CD4-positive, alpha-beta T cell treated with Interleukin-12 subunit alpha and Interleukin-12 subunit beta, for 1 hour (primary cell): ENCODE data around the gene TNFSF4.

Experiments used
- DNase-seq: peaks from one replicate; pipeline ENCODE4 v3.0.0-alpha.2; 2020

Gene TNFSF4

GRCh38 chr1:173210283-173210682, 3.2 kb upstream of the TNFSF4 start:
- DNase-seq = no peak

- DNase-seq = no peak
Observed at GRCh38 chr1:173208868-173209267, 1.7 kb upstream of the TNFSF4 start.

- DNase-seq = no peak
Observed at GRCh38 chr1:173208146-173208545, 1.0 kb upstream of the TNFSF4 start.

GRCh38 chr1:173205146-173206051, 1.7 kb downstream of the TNFSF4 start:
- DNase-seq = peak; percentile 36

- no peak for DNase-seq
Observed at GRCh38 chr1:173204693-173205092, 2.4 kb downstream of the TNFSF4 start.

DNA sequence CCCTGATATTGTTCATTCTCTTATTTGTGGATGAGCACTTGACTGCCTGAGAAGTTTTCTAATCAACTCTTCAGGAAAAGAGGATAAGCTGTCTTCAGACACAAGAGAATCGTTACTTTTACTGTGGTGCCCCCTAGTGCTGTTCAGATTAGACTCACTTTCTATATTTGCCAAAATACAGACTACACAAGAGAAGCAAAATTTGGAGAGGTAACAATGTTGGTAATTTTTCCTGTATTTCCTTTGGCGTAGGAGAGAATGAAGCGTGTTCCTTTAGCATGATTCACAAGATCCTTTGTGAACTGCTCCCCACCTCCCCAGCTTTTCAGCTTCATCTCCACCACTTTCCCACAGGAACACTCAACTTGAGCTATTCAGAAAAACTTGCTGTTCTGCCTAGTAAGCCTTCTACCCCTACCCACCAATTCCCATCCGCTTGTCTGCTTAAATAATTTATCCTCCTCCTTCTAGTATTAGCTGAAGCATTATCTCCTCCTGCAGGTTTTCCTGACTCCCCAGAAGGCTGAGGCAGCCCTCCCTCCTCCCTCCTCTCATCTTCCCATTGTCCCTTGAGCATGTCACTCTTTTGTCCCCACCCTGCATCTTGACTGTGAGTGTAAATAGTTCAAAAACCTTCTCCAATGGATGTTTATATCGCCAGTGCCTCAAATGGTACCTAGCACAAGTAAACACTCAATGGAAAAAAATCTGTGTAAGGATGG, 4.5 kb downstream of the TNFSF4 start:
- peak; percentile 38 for DNase-seq

GRCh38 chr1:173201969-173202368, 5.2 kb downstream of the TNFSF4 start:
- DNase-seq = no peak

GRCh38 chr1:173195596-173196088, 11.5 kb downstream of the TNFSF4 start:
- DNase-seq = no peak

- no peak for DNase-seq
Observed at GRCh38 chr1:173193639-173194038, 13.5 kb downstream of the TNFSF4 start.

DNA sequence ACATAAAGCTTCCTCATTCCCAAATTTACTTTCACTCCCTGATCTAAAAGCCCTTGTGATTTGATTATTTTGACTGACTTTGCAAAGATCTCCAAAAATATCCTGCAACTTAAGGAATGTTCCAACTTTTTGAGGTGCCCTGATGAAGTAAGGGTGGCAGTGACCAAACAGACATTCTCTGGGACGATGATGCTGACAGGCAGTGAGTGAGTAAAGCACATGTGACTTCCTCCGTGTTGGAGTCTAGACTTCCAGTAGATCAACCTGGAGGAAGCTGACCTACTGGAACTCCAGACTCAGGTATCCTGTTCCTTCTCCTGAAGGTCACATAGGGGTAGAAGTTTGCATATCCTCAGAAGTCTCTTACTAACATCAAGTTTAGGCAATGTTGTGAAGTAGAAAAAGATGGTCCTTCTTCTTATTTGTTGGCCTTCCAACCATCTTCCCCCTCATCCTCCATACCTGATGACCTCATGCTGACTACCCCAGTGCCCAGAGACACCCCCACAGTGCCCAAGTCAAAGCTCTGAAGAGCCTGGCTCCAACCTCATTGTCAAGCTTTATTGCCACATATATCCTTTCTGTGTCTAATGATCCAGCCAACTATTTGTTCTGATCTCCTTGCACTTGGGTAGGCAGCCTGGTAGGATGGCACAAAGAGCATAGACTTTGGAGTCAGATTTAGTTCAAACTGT, 16.0 kb downstream of the TNFSF4 start:
- no peak for DNase-seq

- no peak for DNase-seq
Observed at GRCh38 chr1:173190101-173190936, 16.8 kb downstream of the TNFSF4 start.

DNA sequence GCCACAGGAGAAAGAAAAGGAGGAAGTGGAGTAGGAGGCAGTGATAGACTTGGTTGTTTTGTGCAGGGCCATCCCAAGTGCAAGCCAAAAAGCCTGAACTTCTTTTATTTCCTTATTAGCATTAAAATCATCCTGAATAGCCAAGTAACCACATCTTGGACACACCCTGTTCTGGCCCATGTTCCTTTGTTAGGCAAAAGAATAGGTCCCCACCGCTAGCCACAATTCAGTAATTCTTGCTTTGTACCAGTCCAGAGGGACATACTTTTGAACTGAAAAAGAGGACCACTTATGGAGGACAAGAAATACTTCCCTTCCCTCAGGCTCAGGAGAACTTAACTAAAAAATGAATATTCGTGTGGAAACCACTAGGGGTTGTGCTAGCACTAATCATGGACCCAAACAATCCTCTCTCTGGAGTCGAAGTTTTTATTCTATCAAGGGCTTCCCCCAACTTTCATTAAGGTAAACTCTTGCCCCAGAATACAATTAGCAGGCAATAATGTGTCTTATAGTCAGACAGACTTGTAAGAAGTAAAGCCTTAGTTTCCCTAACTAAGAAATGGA, 19.4 kb downstream of the TNFSF4 start:
- no peak for DNase-seq

DNA sequence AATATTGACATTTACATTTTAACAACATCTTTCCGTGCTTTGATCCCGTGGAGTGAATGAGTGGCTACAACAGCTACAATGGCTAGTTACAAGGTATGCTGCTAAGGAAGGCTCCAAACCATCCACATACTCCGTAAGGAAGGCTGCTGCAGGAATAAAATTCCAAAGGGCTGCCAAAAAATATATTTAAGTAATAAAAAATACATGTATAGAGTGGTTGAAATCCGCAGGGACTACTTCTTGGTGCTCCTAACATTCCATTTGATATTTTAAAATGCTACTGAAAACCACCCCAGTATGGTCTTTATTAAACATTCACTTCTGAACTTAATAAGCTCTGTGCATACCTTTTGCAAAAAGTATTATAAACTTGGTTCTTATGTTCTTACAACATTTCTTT, 25.3 kb downstream of the TNFSF4 start:
- no peak for DNase-seq

DNA sequence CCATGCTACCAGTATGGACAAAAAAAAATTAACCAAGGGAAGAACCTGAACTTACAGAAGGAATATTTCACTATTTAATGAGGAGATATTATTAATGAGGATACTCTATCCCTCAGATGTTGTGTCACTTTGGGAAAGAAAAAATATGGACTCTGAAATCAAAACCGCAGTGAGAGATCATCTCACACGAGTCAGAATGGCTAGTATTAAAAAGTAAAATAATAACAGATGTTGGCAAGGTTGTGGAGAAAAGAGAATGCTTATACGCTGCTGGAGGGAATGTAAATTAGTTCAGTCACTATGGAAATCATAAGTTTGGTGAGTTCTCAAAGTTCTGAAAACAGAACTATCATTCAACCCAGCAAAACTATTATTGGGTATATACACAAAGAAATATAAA, 30.9 kb downstream of the TNFSF4 start:
- no peak for DNase-seq

DNA sequence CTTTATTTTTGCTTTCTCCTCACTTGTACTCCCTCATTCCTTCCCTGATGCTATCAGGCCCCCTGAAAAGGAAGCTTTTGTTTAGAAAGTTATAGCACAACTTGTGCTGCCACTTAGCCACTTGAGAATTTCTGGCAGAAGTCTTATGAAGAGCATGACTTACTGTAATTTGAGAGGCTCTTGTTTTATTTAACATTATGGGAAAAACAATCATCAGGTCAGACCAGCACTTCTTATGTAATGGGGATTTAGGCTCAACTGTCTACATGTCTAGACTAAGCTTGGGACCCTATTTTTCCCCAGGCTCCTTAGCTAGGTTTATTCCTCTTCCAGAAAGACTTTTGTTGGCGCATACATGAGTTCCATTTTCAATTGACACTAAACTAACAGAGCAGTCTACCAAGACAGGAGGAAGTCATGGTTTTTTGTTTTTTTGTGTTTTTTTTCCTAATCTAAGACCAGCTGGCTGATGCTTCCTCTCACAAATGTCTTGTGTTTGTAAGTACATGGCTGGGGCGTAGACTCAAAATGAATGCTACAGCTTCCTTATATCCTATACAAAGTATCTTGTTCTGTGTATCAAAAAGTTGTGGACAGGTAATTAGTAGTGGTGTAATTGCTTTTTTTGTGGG, 31.5 kb downstream of the TNFSF4 start:
- DNase-seq = no peak

GRCh38 chr1:173173388-173173787, 33.7 kb downstream of the TNFSF4 start:
- no peak for DNase-seq

- no peak for DNase-seq
Observed at GRCh38 chr1:173171152-173171551, 36.0 kb downstream of the TNFSF4 start.

DNA sequence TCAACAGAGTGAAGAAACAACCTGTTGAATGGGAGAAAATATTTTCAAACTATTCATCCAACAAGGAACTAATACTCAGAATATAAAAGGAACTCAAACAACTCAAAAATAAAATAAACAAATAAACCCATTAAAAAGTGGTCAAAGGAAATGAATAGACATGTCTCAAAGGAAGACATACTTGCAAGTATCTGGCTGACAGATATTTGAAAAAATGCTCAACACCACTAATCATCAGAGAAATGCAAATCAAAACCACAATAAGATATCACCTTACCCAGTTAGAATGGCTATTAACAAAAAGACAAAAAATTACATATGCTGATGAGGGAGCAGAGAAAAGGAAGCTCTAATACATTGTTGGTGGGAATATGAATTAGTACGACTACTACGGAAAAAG, 38.2 kb downstream of the TNFSF4 start:
- no peak for DNase-seq

GRCh38 chr1:173164686-173165085, 42.4 kb downstream of the TNFSF4 start:
- no peak for DNase-seq

GRCh38 chr1:173164178-173164577, 43.0 kb downstream of the TNFSF4 start:
- DNase-seq = no peak

GRCh38 chr1:173163222-173163621, 43.9 kb downstream of the TNFSF4 start:
- DNase-seq = no peak

GRCh38 chr1:173162601-173163000, 44.5 kb downstream of the TNFSF4 start:
- no peak for DNase-seq
